HFF-Myc (cell line): ENCODE results near the gene PKD2L2.

Experiments
- DNase-seq: peaks from one replicate; pipeline ENCODE4 v3.0.0-alpha.2; 2011; ENCODE audit warnings: low read depth; ENCODE audit errors: extremely low read depth
- H3K4me3 ChIP-seq: replicated peaks from 2 replicates; pipeline ENCODE4 v1.5.1; 2011; ENCODE audit warnings: low read depth, mild to moderate bottlenecking, control low read depth, low read length
- TF ChIP-seq, protein P1 (sequence below): IDR thresholded peaks from 2 replicates; pipeline ENCODE4 v1.5.1; 2012; ENCODE audit warnings: mild to moderate bottlenecking, low read depth, low read length, control low read depth; ENCODE audit errors: missing control alignments

Gene PKD2L2

DNA sequence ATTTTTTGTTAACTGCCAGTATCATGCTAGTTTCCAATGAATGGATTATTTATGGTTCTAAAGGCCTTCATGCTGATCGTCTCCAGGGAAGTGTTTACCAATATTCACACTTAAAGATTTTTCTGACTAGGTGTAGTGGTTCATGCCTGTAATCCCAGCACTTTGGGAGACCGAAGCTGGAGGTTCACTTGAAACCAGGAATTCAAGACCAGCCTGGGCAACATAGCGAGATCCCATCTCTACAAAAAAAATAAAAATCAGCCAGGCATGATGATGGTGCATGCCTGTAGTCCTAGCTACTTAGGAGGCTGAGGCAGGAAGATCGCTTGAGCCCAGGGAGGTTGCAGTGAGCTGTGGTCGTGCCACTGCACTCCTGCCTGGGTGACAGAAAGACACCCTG is 100.2 kb downstream of the PKD2L2 start:
- DNase-seq = no peak
- H3K4me3 ChIP-seq = no peak overlapping the region
- TF ChIP-seq, protein P1, sequence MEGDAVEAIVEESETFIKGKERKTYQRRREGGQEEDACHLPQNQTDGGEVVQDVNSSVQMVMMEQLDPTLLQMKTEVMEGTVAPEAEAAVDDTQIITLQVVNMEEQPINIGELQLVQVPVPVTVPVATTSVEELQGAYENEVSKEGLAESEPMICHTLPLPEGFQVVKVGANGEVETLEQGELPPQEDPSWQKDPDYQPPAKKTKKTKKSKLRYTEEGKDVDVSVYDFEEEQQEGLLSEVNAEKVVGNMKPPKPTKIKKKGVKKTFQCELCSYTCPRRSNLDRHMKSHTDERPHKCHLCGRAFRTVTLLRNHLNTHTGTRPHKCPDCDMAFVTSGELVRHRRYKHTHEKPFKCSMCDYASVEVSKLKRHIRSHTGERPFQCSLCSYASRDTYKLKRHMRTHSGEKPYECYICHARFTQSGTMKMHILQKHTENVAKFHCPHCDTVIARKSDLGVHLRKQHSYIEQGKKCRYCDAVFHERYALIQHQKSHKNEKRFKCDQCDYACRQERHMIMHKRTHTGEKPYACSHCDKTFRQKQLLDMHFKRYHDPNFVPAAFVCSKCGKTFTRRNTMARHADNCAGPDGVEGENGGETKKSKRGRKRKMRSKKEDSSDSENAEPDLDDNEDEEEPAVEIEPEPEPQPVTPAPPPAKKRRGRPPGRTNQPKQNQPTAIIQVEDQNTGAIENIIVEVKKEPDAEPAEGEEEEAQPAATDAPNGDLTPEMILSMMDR = no peak
